ENCODE measurements around the gene LHCGR. TPM values are rescaled to one million over a fixed set of nuclear protein-coding genes. Genes with fewer than 3 reads are reported as not detected.

The LHCGR gene
- total and polyA plus RNA-seq, 2 experiments from 2014 or later: 0.45 to 0.66 TPM

- Mint-ChIP-seq H3K36me3 (ENCODE audit: low read depth) (no peaks in the 10 kb centered on the region), H3K4me3 (no peak overlapping the region), H3K9me3 (no peaks in the 10 kb centered on the region), H3K27ac (no peak overlapping the region), H3K27me3 (ENCODE audit: insufficient read depth, low read depth, poor library complexity) (no peaks in the 10 kb centered on the region), H3K4me1 (peaks cover 24% of the 10 kb centered on the region)
- ATAC-seq: no peak; the same call in 1 of the 3 replicates
- peak overlapping the region; percentile 29 for H2AFZ ChIP-seq
- no peak overlapping the region for H3K4me3 ChIP-seq
- H3K4me1 ChIP-seq (ENCODE audit: insufficient read depth): 0 out of 2 replicates have a peak, but pooled peaks cover 8% of the 10 kb centered on the region
- H3F3A ChIP-seq (replicated peaks; ENCODE audit: low read depth): no peaks in the 10 kb centered on the region
- DNase-seq (ENCODE audit: low spot score): no peak
- TF ChIP-seq STAT1 (IDR thresholded peaks at IDR 0.05; ENCODE audit: unreplicated experiment) (no peak), ETS1 (IDR thresholded peaks at IDR 0.05) (no peak), CTCF (conservative IDR thresholded peaks at IDR 0.05; ENCODE audit: low read depth in 2 of 2) (no peak), NANOG (IDR thresholded peaks at IDR 0.05; ENCODE audit: borderline replicate concordance) (no peak), ZNF114 (CRISPR knock-in tag; IDR thresholded peaks at IDR 0.05) (no peak), EZH2phosphoT487 (IDR thresholded peaks at IDR 0.05; ENCODE audit: unreplicated experiment) (no peak), CREB1 (CRISPR knock-in tag; IDR thresholded peaks at IDR 0.05; ENCODE audit: low read depth) (no peak), POLR2AphosphoS5 (IDR thresholded peaks at IDR 0.05; ENCODE audit: low read depth) (no peak), REST (IDR thresholded peaks at IDR 0.05; ENCODE audit: unreplicated experiment) (no peak)
- H3K79me2 ChIP-seq (replicated peaks; ENCODE audit: insufficient read depth): no peaks in the 10 kb centered on the region
- no peaks in the 10 kb centered on the region for H4K20me1 ChIP-seq (replicated peaks; ENCODE audit: insufficient read depth)
- H3K36me3 ChIP-seq (ENCODE audit: insufficient read depth): no peaks in the 10 kb centered on the region
- no peak overlapping the region for H3K4me2 ChIP-seq
- H3K27ac ChIP-seq (ENCODE audit: low read depth): no peak overlapping the region
- 0 out of 2 replicates have a peak, but pooled peaks cover 3% of the 10 kb centered on the region for H3K9me2 ChIP-seq (ENCODE audit: insufficient read depth)
- H3K27me3 ChIP-seq (ENCODE audit: insufficient read depth): no peaks in the 10 kb centered on the region
Observed at GRCh38 chr2:48715042-48715899, 40.3 kb downstream of the LHCGR start.

Measured in GM23338 (cell line).